Measurements from ENCODE around the gene HMCN1.

- no peak for TF ChIP-seq CTCF (IDR thresholded peaks at IDR 0.05)
- TF ChIP-seq RAD21 (IDR thresholded peaks at IDR 0.05; ENCODE audit: low read length), result no peak
- no peak for TF ChIP-seq REST (IDR thresholded peaks at IDR 0.05; ENCODE audit: low read depth, low read length)
- TF ChIP-seq RFX5 (IDR thresholded peaks at IDR 0.05; ENCODE audit: low read length), result no peak
- TF ChIP-seq POLR2AphosphoS5 (IDR thresholded peaks at IDR 0.05; ENCODE audit: low read depth, low read length), result no peak
- no peak for TF ChIP-seq EZH2phosphoT487 (IDR thresholded peaks at IDR 0.05; ENCODE audit: borderline replicate concordance, low read depth)
- no peak for TF ChIP-seq MXI1 (IDR thresholded peaks at IDR 0.05; ENCODE audit: low read depth, low read length)
- no peak for TF ChIP-seq EP300 (IDR thresholded peaks at IDR 0.05; ENCODE audit: borderline replicate concordance in 1 of 2, low read depth in 1 of 2, low read length in 1 of 2)
- no peak for TF ChIP-seq TEAD4 (IDR thresholded peaks at IDR 0.05; ENCODE audit: borderline replicate concordance, insufficient read depth)
- TF ChIP-seq NFIC (IDR thresholded peaks at IDR 0.05; ENCODE audit: borderline replicate concordance), result no peak
- no peak for TF ChIP-seq USF2 (IDR thresholded peaks at IDR 0.05; ENCODE audit: borderline replicate concordance, low read depth, low read length)
Measured at GRCh38 chr1:185886046-185886445, 151.9 kb downstream of the HMCN1 start.
